Body of pancreas (tissue), 4 donors: Measurements from ENCODE around the gene AKT1S1.

Experiments used
- CTCF ChIP-seq, 7 experiments: fragments of 450-650 bp in 4 of 7; fragments of 200-600 bp in 3 of 7; sonication (generic) in 3 of 7; IDR thresholded peaks; one replicate each; pipeline ENCODE4 v1.5.1; 2016 to 2019; ENCODE audit warnings: antibody characterized with exemption in 7 of 7
- POLR2A ChIP-seq, 3 donors: fragments of 450-650 bp; IDR thresholded peaks; one replicate each; pipeline ENCODE4 v1.6.1; 2016; ENCODE audit warnings: antibody characterized with exemption in 3 of 3, mild to moderate bottlenecking in 2 of 3

- no peak for TF ChIP-seq POLR2A (IDR thresholded peaks at IDR 0.05)
- TF ChIP-seq CTCF (IDR thresholded peaks at IDR 0.05): no peak
Measured at GRCh38 chr19:49916839-49917733, 39.9 kb upstream of the AKT1S1 start.
